Measurements from ENCODE around the gene GCN1. TPM values are rescaled to one million over a fixed set of nuclear protein-coding genes. Genes with fewer than 3 reads are reported as not detected.
"Not testable (repeated sequence)": the region's sequence is repeated elsewhere in the genome, so short reads cannot be mapped to it uniquely, and the experiment has no call there.

The GCN1 gene
- 62.9 TPM for polyA plus RNA-seq (ENCODE audit: insufficient read length)
- long read RNA-seq, donor 1, partial matches to known transcripts, result 20 of 22 reads
- long read RNA-seq, donor 1, other reads (novel, unspliced or antisense), result 0 of 22 reads
- long read RNA-seq, donor 2, result 0 reads
- long read RNA-seq, donor 3, result 0 reads
- long read RNA-seq, donor 4, result 0 reads
- long read RNA-seq, donor 5, full-length matches to known transcripts, result 3 of 14 reads
- long read RNA-seq, donor 5, partial matches to known transcripts, result 11 of 14 reads
- long read RNA-seq, donor 5, other reads (novel, unspliced or antisense), result 0 of 14 reads
- long read RNA-seq, donor 6, result 0 reads
- long read RNA-seq, donor 7, full-length matches to known transcripts, result 2 of 2 reads
- long read RNA-seq, donor 7, partial matches to known transcripts, result 0 of 2 reads
- long read RNA-seq, donor 7, other reads (novel, unspliced or antisense), result 0 of 2 reads
- long read RNA-seq, donor 8, result 0 reads

GRCh38 chr12:120194534-120195395, at the start of gene GCN1:
Gene GCN1, minus strand, starts transcription at chr12:120194715. Its CDS starts 18 bp downstream, at chr12:120194697.
- peak; percentile 72 for DNase-seq

GRCh38 chr12:120242971-120243699, 48.6 kb upstream of the GCN1 start:
- no peak for DNase-seq

- no peak for DNase-seq
Observed at GRCh38 chr12:120242275-120242799, 47.8 kb upstream of the GCN1 start.

- DNase-seq, result no peak
Observed at GRCh38 chr12:120241561-120242274, 47.2 kb upstream of the GCN1 start.

- no peak for DNase-seq
Observed at GRCh38 chr12:120240495-120240833, 45.9 kb upstream of the GCN1 start.

- DNase-seq, result no peak
Observed at GRCh38 chr12:120239776-120240494, 45.4 kb upstream of the GCN1 start.

- DNase-seq, result no peak
Observed at GRCh38 chr12:120238839-120239445, 44.4 kb upstream of the GCN1 start.

GRCh38 chr12:120238217-120238616, 43.7 kb upstream of the GCN1 start:
- no peak for DNase-seq

GRCh38 chr12:120237360-120238171, 43.1 kb upstream of the GCN1 start:
- DNase-seq, result no peak

- DNase-seq, result not testable (repeated sequence)
Observed at GRCh38 chr12:120236809-120237208, 42.3 kb upstream of the GCN1 start.

- DNase-seq, result peak; percentile 57
Observed at GRCh38 chr12:120235369-120236323, 41.1 kb upstream of the GCN1 start.

- DNase-seq, result peak; percentile 81
Observed at GRCh38 chr12:120234643-120235368, 40.3 kb upstream of the GCN1 start.

- no peak for DNase-seq
Observed at GRCh38 chr12:120231316-120232011, 36.9 kb upstream of the GCN1 start.

GRCh38 chr12:120230974-120231315, 36.4 kb upstream of the GCN1 start:
- DNase-seq, result no peak

- DNase-seq, result peak; percentile 62
Observed at GRCh38 chr12:120230326-120230973, 35.9 kb upstream of the GCN1 start.
